GM18868 (cell line): ENCODE results near the gene AMFR.

Experiments
- ATAC-seq: cut with Tn5 transposase; IDR thresholded peaks from one replicate; pipeline ENCODE4 v1.9.1; 2021; ENCODE audit warnings: mild to moderate bottlenecking, moderate library complexity; ENCODE audit not compliant: unreplicated experiment

AMFR gene

DNA sequence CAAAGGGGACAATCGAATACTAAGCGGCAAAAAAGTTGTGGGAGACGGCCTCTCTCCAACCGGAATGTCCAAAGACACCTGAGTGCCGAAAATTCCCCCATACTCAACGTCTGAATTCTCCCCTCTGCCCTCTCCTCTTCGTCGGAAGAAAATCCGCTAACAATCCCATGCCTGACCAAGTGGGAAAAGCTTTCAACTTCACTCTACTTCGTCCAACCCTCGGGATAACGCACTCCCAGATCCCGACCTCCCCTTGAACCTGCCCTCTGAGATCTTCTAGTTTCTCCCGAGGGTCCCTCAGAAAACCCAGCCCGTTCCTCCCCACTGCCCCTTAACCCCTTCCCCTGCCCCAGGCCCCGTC lies 961 bp downstream of the AMFR start:
- no peak for ATAC-seq

DNA sequence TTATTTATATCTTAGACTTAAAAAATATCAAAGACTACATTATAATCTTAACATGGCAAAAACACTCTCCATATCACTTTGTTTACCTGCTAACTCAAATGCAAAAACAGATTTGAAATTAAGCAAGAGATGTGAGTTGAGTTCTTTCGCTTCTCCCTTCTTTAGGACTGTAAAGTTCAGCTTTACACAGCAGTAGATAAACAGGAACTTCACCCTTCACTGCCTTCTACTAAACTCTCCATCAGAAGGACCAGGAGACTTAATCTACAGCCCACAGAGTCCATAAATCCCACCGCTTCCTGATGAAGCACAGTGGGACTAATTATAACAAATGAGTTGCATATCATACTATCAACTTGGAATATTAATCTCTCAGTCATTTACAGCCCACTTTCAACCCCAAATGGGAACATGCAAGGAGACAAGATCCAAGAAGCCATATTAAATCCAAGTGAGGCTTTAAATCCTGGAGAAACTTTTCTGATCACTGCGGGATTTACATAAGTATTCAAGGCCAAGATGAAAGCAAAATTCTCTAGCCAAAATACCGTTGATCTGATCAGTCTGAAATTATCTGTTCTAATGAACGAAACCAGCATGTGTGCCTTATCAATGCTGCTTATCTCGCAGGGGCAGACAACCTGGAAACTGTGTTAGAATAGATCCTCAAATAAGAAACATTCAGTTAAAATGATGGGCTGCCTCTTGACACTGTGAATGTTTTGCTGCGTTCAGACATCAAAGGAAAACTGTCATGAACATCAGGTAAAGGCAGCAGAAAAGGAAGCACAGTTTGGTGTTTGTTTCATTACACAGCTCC lies 1.6 kb downstream of the AMFR start:
- ATAC-seq: peak; percentile 30

GRCh38 chr16:56422896-56423441 lies 2.4 kb downstream of the AMFR start:
- ATAC-seq: no peak

DNA sequence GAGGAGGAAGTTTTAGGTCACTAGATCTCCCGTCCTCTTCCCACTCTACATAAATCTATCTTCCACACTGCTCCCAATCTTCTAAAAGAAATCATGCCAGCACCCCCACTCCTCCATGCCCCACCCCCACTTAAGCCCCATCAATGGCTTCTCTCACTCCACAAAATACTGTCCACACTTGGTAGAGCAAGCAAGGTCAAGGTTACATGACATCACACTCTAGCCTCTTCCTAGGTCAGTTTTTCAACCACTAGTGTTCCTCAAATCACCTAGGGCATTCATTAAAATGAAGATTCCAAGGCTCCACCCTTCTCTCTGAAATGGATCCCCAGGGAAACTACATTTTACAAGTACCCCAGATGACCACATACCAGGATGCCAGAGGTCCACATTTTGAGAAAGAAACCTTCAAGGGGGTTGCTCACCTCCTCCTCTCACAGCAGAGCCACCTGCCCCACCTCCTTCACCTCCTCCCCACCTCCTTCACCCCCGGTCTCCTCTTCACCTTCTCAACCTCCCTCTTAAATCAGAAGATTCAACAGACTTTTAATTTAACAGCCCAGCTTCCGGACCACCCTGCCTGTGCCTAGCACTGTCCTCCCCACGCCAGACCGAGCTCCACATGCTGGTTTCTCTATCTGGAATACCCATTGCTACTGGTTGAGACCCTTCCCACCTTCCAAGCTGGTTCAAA lies 3.2 kb downstream of the AMFR start:
- no peak for ATAC-seq

DNA sequence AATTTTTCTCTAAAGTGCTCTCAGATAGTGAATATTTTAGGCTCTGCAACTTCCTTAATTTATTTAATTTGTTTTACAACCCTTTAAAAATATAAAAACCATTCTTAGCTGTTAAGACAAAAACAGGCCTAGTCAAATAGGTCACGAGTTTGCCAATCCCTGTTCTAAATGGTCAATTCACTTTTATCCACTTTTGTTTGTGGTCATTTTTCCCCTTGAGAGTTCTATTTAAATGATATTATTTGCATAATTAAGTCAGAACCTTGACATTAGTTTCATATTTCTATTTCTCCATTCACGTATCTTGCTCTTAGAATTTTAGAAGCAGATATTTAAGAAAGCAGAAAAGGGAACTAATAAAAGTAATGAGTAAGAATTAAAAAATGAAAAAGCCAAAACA lies 4.0 kb downstream of the AMFR start:
- no peak for ATAC-seq

DNA sequence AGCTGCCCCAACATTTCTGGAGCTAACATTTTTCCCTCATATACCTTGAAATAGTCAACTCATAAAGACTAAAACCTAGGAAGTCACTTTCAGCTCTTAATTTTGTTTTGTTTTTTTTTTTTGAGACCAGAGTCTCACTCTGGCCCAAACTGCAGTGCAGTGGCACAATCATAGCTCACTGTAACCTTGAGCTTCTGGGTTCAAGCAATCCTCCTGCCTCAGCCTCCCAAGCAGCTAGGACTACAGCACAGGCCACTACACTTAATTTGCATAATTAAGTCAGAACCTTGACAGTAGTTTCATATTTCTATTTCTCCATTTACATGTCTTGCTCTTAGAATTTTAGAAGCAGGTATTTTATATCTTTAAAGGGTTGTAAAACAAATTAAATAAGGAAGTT lies 4.7 kb downstream of the AMFR start:
- ATAC-seq: no peak

DNA sequence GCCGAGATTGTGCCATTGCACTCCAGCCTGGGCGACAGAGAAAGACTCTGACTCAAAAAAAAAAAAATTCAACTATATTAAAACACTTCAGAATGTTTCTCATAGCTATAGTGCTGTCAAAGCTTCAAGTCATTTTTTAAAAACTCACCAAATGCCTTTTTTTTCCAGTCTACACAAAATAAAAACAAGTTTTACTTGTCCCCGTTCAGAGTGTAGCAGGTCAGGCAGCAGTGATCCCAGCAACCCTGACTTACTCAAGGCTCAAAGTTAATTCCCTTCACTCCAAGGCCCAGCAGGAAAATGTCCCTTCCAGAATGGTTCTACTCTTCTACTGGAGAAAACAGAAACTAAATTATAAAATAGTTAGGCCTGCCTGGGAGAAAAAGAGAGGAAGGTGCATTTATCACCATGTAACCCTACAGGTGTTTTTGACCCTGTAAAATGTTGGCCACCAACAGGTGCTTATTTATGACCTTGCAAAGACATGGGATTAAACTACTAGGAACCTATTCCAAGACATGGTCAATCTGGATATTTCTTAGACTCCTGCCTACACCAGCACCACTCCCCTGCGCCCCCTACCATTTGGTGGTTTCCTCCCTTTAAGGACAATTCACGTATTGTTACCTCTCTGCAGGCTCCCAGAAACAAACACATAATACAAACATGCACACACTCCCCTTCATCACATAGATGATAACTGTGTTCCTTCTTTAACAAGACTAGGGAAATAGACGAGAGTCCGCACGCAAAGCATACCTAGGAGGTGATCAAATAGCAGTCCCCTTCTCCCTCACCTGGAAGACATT lies 5.4 kb downstream of the AMFR start:
- ATAC-seq: no peak

DNA sequence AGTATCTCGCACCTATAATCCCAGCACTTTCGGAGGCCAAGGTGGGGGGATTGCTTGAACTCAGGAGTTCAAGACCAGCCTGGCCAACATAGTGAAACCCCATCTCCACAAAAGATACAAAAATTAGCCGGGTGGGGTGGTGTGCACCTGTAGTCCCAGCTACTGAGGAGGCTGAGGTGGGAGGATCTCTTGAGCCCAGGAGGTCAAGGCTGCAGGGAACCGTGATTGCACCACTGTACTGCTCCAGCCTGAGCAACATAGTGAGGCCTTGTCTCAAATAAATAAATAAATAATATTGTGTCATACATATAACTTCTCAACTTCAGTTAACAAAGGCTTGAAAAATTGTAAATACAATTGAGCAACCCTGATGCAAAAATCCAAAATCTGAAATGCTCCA lies 8.2 kb downstream of the AMFR start:
- ATAC-seq: no peak

DNA sequence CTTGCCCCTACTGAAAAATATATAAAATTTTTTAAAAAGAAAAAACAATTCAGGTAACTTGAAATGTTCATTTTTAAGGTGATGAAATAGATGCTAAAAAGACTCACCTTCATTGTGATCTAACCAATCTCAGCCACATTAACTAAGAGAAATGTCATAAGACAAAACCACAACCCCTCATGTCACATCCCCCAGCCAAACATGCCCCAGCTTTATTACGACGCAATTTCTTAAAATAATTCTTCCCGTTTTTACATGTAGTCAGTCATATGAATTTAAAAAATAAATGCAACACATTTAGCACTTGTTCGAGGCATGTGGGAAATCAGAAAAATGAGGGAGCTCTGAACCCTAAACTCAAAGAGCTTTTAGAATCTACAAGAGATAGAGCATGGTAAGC lies 9.5 kb downstream of the AMFR start:
- ATAC-seq: no peak

DNA sequence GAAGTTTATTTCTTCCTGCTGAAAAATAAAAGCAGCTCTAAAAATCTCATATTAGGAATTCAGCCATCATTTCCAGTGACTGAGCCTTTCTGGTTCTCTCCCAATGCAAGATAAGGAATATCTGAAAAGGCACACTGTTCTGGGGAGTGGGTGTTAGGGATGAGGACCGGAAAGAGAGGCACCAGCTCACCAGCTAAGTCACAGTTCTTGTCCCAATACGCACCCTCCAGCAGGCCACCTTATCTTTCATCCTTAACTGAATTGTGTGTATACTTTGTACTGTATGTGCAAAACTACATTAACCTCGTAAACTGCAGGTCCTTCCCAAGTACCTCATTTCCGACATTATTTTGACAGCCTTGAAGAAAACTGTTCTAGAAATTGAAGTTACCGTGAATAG lies 11.0 kb downstream of the AMFR start:
- ATAC-seq: no peak

GRCh38 chr16:56413381-56413780 lies 12.0 kb downstream of the AMFR start:
- ATAC-seq: no peak

- no peak for ATAC-seq
Measured at GRCh38 chr16:56411624-56412023, 13.7 kb downstream of the AMFR start.

GRCh38 chr16:56411123-56411522 lies 14.2 kb downstream of the AMFR start:
- no peak for ATAC-seq

- ATAC-seq: no peak
Measured at GRCh38 chr16:56409195-56409594, 16.1 kb downstream of the AMFR start.

DNA sequence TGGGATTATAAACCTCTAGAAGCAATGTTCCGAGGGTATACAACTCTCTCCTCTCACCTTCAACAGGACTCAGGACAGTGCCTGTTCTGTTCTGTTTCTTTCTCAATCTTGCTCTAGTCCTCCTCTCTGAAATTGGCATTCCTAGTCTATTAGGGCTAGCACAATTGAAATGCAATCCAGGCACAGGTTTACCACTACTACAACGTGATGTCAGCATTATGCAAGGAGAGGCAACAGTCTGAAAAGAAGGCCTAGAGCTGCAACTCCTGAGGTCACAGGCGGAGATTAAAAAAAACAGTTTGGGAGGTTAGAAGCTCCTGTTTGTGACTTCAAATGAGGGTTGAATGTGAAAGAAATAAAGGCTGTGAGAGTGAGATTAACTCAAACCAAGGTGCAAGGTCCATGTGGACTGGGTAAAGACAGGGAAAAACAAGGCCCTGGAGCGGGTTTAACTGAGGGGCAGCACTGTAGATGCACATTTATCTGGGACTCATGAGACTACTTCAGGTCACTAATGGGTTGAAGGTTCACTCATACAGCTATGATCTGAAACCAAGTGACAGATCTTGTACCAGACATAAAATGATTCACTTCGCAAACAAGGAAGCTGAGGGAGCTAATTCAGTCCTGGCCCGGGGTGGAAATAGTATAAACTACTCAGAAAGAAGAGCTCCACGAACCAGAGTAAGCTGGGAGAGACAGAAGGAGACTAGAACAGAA lies 16.8 kb downstream of the AMFR start:
- no peak for ATAC-seq

DNA sequence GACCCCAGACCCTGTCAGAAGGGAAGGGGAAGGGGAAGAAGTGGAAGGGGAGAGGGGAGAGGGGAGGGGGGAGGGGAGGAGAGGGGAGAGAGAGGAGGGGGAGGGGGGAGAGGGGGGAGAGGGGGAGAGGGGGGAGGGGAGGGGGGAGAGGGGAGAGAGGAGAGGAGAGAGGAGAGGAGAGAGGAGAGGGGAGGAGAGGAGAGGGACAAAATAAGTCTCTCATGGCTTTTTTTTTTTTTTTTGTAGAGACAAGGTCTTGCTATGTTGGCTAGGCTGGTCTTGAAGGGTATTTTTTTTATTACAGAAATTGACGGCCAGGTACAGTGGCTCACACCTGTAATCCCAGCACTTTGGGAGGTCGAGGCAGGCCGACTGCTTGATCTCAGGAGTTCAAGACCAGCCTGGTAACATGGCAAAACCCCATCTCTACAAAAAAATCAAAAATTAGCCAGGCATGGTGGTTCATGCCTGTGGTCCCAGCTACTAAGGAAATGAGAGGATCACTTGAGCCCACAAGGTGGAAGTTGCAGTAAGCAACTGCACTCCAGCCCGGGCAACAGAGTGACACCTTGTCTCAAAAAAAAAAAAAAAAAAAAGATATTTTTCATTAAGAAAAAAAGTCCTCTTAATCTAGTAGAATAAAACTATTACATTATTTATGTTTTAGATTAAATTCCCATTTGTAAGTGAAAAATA lies 19.2 kb downstream of the AMFR start:
- ATAC-seq: no peak

DNA sequence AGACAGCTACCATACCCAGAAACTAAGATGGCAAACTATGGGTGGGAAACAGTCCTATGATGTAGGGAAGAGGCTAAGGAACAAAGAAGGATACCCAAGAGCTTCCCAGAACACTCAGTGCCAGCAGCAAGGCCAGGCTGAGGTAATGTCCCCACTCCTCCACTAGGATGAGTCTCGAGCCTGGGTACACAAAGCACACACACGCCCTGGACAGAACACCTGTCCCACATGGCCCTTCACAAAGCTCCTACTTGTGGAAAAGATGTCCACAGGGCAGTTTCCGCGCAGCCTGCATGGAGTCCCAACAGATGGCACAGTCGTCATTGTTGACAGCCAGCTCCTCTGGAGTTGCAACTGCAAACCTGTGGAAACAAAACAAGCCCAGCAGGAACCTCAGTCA lies 23.9 kb downstream of the AMFR start:
- ATAC-seq: no peak

GRCh38 chr16:56400458-56400857 lies 24.9 kb downstream of the AMFR start:
- no peak for ATAC-seq

GRCh38 chr16:56399486-56399885 lies 25.9 kb downstream of the AMFR start:
- no peak for ATAC-seq

DNA sequence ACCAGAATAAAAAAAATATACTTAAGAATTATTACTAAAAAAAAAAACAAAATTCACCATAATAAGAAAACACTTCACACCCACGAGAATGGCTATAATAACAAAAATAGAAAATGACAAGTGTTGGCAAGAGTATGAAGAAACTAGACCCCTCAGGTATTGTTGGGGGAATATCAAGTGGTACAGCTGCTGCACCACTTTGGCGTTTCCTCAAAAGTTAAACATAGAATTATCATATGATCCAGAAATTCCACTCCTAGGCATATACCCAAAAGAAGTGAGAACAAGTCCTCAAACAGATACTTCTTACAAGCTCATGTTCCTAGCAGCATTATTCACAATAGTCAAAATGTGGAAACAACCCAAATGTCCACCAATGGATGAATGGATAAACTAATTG lies 26.3 kb downstream of the AMFR start:
- ATAC-seq: no peak
